Islet precursor cell (in vitro differentiated cells): Measurements from ENCODE around the gene COL15A1.

Experiments used
- DNase-seq: peaks from one replicate; pipeline ENCODE4 v3.0.0-alpha.2; 2018

COL15A1 gene

GRCh38 chr9:98974106-98974505, 30.4 kb downstream of the COL15A1 start:
- DNase-seq: no peak

DNA sequence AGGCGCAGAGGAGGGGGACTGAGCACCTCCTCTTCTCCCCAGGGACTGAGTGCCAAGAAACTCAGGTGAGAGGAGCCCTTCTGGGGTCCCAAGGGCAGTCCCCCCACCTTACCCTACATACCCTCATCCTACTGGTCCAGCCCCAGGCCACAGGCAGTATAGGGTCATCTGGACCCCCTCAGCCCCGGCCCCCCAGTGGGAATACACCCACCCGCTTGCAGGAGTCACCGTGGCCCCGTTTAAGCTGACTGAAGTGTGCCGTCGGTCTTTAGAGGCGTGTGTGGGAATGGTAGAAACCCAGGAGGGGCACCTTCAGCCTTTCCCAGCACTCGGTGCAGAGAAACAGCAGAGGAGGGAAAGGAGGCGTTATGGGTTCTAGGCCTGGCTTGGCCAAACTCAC, 30.8 kb downstream of the COL15A1 start:
- no peak for DNase-seq

- peak; percentile 92 for DNase-seq
Measured at GRCh38 chr9:98974994-98975712, 31.4 kb downstream of the COL15A1 start.

GRCh38 chr9:98975838-98976237, 32.1 kb downstream of the COL15A1 start:
- DNase-seq: no peak

GRCh38 chr9:98977246-98977714, 33.6 kb downstream of the COL15A1 start:
- no peak for DNase-seq

- no peak for DNase-seq
Measured at GRCh38 chr9:98977813-98978212, 34.1 kb downstream of the COL15A1 start.

GRCh38 chr9:98978231-98978681, 34.5 kb downstream of the COL15A1 start:
- DNase-seq: no peak

- DNase-seq: no peak
Measured at GRCh38 chr9:98980291-98980690, 36.6 kb downstream of the COL15A1 start.

GRCh38 chr9:98983295-98984268, 39.9 kb downstream of the COL15A1 start:
- peak; percentile 87 for DNase-seq

GRCh38 chr9:98985596-98985995, 41.9 kb downstream of the COL15A1 start:
- no peak for DNase-seq

GRCh38 chr9:98986866-98987651, 43.4 kb downstream of the COL15A1 start:
- DNase-seq: peak; percentile 30

DNA sequence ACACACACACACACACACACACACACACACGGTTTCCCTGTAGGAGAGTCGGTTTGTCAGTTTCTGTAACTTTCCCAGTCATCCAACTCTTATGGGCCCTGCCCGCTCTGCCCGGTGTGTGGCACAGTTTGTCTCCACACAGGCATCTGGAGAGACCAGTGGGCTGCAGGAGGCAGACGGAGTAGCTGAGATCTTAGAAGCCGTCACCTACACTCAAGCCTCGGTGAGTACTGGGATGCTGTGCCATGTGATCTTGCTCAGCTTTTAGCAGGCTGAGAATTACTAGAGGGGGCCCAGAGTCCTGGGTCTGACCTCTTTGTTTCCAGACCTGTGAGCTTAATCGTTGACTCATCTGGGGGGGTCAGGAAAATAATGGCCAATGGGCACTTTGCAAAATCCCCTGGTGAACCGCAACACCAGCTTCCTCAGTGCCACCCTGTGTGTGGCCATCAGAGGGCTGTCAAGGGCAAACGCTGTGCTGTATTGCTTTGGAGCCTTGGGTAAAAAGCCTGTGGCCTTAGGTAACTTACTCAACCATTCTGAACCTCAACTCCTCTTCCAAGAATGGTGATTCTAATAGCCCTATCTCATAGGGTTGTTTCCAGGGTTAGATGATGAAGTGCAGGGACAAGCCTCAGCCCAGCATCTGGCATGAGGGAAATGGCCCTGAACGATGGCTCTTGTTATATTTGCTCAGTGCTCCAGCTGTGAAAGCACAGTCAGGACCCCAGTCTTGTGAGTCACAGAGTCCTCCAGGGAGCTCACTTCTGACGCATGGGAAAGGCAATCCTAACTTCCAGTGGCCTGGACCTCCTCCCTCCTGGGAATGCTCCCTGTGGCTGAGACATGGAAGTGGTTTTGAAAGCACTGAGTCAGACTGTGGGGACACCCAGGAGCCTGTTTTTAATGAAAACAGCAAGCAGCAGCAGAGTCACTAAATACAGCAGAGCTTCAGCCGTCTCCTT, 45.6 kb downstream of the COL15A1 start:
- peak; percentile 96 for DNase-seq

- DNase-seq: peak; percentile 36
Measured at GRCh38 chr9:98990181-98990870, 46.6 kb downstream of the COL15A1 start.

GRCh38 chr9:98992107-98992884, 48.6 kb downstream of the COL15A1 start:
- DNase-seq: peak; percentile 31

DNA sequence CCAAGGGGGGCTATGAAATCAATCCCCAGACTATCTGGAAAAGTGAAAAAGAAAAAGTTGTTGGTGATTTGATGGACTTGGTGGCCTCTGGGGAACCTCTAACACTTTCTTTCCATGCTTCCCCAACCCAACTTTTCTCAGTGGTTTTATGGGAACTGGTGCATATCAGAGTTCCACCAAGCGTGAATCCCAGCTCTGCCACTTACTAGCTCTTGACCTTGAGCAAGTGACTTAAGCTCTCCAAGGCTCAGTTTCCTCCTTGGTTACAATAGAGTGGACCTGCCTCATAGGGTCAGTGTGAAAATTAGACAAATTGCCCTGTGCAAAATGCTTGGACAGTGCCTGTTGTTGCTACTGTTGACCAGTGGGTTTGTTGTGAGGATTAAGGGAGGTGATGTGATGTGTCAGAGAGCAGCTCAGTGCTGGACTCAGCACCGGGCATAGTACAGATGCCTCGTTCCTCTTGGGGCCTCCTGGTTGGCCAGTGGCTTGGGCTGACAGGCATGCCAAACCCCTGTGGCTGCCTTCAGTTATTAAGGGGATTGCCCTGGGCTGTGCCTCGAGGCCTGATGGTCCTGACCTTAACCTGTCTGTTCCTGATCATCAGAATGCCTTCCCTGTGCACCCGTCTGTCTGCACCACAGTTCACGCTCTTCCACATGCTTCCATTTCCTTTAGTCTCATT, 49.3 kb downstream of the COL15A1 start:
- peak; percentile 36 for DNase-seq

- DNase-seq: peak; percentile 23
Measured at GRCh38 chr9:98993570-98993945, 49.9 kb downstream of the COL15A1 start.

DNA sequence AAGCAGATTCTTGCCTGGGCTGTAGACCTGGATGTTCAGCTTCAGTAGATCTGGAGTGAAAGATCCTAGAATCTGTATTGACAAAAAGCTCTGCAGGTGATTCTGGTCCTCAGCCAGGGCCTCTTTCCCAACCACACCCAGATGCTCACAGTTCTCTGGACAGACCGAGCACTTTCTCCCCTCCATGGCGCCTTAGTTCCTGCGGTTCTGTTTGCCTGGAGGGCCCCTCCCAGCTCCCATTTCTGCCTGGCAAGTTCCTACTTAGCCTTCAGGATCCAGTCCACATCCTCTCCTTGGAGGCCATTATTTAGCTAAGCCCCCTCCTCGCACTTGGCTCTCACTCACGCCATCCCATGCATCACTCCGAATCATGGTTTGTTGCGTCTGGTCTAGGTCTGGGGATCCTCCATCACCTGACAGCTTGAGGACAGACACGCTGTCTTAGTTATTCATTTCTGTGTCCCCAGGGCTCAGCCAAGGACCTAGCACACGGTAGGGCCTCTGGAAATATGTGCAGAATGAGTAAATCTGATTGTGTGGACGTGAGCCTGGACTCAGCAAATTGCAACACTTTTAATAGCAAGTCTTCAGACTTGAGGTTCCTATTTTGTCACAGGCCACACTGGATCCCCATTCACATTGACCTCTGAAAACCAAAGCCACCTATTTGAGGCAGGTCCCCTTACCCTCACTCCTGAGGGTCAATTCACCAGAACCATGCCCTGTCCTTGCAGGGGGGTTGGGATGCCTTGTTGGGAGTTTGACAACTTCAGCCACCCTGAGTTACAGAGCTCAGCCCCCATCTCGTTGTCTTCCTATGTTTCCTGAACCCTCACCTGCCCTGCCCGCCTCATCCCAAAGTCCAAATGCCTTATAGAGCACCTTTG, 50.7 kb downstream of the COL15A1 start:
- peak; percentile 52 for DNase-seq

DNA sequence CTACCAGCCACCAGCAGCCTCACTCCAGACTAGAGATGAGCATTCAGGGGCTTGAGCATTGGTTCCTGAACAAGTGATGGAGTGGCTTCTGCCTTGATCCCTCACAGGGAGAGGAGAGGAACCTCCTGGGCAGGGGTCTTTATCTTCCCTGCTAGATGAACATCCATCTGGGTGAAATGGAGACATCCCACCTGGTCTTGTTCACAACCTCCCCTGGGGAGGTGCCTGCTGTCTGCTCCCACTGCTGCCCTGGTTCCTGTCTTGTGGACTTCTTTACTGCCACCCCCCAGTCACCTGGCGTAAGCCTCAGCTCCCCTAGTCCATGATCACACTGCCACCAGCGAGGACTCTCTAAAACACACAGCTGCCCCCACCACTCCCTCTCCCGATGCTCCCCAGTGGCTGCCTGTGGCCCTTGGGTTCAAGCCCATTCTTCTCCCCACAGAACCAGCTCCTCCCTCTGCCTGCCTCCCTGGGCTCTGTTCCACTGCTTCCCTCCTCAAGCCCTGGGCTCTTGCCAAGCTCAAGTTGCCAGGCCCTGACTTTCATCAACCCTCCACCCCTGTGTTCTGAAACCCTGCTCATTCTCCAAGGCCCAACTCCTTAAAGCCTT, 51.5 kb downstream of the COL15A1 start:
- DNase-seq: peak; percentile 36
